WTC11 (cell line): ENCODE results near the gene BCS1L. TPM values are rescaled to one million over a fixed set of nuclear protein-coding genes. Genes with fewer than 3 reads are reported as not detected.

Source experiments
- ATAC-seq: fragments of 200-7000 bp; cut with Tn5 transposase; 2 replicates; pipeline ENCODE4 v1.10.0; 2021; ENCODE audit warnings: mild to moderate bottlenecking, moderate library complexity
- CTCF ChIA-PET: fragments of 300-600 bp; sonication (Branson Sonifier 250); formaldehyde crosslinking; loops from one replicate; lab custom pipeline; 2021; ENCODE audit warnings: antibody characterized with exemption; lab: Charles Lee
- POLR2A ChIA-PET: fragments of 350-600 bp; sonication (Branson Sonifier 250); formaldehyde crosslinking; loops from one replicate; lab custom pipeline; 2021; ENCODE audit warnings: antibody characterized with exemption; lab: Charles Lee
- DNase-seq: peaks from one replicate; pipeline ENCODE4 v3.0.0; 2021; ENCODE audit warnings: low spot score
- H3K27ac Mint-ChIP-seq: 2 replicates; pipeline ENCODE4 v1.8.0; 2021; ENCODE audit warnings: mixed read lengths
- H3K27me3 Mint-ChIP-seq: 2 replicates; pipeline ENCODE4 v1.8.0; 2021; ENCODE audit warnings: low read depth, mild to moderate bottlenecking, moderate library complexity, mixed read lengths
- H3K36me3 Mint-ChIP-seq: 2 replicates; pipeline ENCODE4 v1.8.0; 2021; ENCODE audit warnings: mixed read lengths
- H3K4me1 Mint-ChIP-seq: 2 replicates; pipeline ENCODE4 v1.8.0; 2022; ENCODE audit warnings: mixed read lengths
- H3K4me3 Mint-ChIP-seq: 2 replicates; pipeline ENCODE4 v1.8.0; 2021; ENCODE audit warnings: mild to moderate bottlenecking, moderate library complexity, mixed read lengths
- H3K9me3 Mint-ChIP-seq: 2 replicates; pipeline ENCODE4 v1.8.0; 2021; ENCODE audit warnings: mixed read lengths
- CREB1 ChIP-seq: sonication (generic); formaldehyde crosslinking; IDR thresholded peaks from 2 replicates; pipeline ENCODE4 v1.8.0; 2023; ENCODE audit warnings: mild to moderate bottlenecking, missing genetic modification reagents
- ETV6 ChIP-seq: sonication (generic); formaldehyde crosslinking; IDR thresholded peaks from 2 replicates; pipeline ENCODE4 v1.8.1; 2022; ENCODE audit warnings: mild to moderate bottlenecking, missing genetic modification reagents
- FOXK1 ChIP-seq: sonication (generic); formaldehyde crosslinking; IDR thresholded peaks from 2 replicates; pipeline ENCODE4 v1.8.0; 2022; ENCODE audit warnings: mild to moderate bottlenecking, moderate library complexity, missing genetic modification reagents
- GABPB1 ChIP-seq: sonication (generic); formaldehyde crosslinking; IDR thresholded peaks from 2 replicates; pipeline ENCODE4 v1.8.1; 2023; ENCODE audit warnings: mild to moderate bottlenecking, missing genetic modification reagents
- KAT7 ChIP-seq: sonication (generic); formaldehyde crosslinking; IDR thresholded peaks from 2 replicates; pipeline ENCODE4 v1.8.1; 2023; ENCODE audit warnings: missing genetic modification reagents, mild to moderate bottlenecking, borderline replicate concordance
- NFYB ChIP-seq: sonication (generic); formaldehyde crosslinking; conservative IDR thresholded peaks from 2 replicates; pipeline ENCODE4 v1.8.0; 2022; ENCODE audit warnings: low read depth, missing genetic modification reagents
- RELA ChIP-seq: sonication (generic); formaldehyde crosslinking; IDR thresholded peaks from 2 replicates; pipeline ENCODE4 v1.8.1; 2022; ENCODE audit warnings: missing genetic modification reagents, mild to moderate bottlenecking, borderline replicate concordance
- SMAD4 ChIP-seq: sonication (generic); formaldehyde crosslinking; IDR thresholded peaks from 2 replicates; pipeline ENCODE4 v1.8.0; 2022; ENCODE audit warnings: mild to moderate bottlenecking, missing genetic modification reagents
- ZNF138 ChIP-seq: sonication (generic); formaldehyde crosslinking; conservative IDR thresholded peaks from 2 replicates; pipeline ENCODE4 v1.8.1; 2022; ENCODE audit warnings: mild to moderate bottlenecking, moderate library complexity, missing genetic modification reagents
- ZNF317 ChIP-seq: sonication (generic); formaldehyde crosslinking; IDR thresholded peaks from 2 replicates; pipeline ENCODE4 v1.8.1; 2023; ENCODE audit warnings: low read depth, mild to moderate bottlenecking, moderate library complexity, missing genetic modification reagents, borderline replicate concordance
- ZNF416 ChIP-seq: fragments of 250-450 bp; sonication (Bioruptor Pico); IDR thresholded peaks from 2 replicates; pipeline ENCODE4 v1.9.0; 2021; ENCODE audit warnings: mild to moderate bottlenecking, inconsistent platforms
- ZNF423 ChIP-seq: fragments of 250-450 bp; sonication (Bioruptor Pico); IDR thresholded peaks from 2 replicates; pipeline ENCODE4 v2.1.2; 2022; ENCODE audit warnings: mild to moderate bottlenecking, moderate library complexity
- total RNA-seq: library from RNA; stranded (reverse); gene quantifications from 3 replicates; pipeline ENCODE4 v1.2.3, GENCODE V29; 2021
- TF ChIP-seq, protein P1 (sequence below): fragments of 200-600 bp; IDR thresholded peaks from 2 replicates; pipeline ENCODE4 v1.8.0; 2022; ENCODE audit warnings: antibody characterized with exemption
- TF ChIP-seq, protein P2 (sequence below): fragments of 250-450 bp; sonication (Bioruptor Pico); IDR thresholded peaks from 2 replicates; pipeline ENCODE4 v1.9.0; 2021; ENCODE audit warnings: mild to moderate bottlenecking
- TF ChIP-seq, protein P3 (sequence below): sonication (generic); formaldehyde crosslinking; IDR thresholded peaks from 2 replicates; pipeline ENCODE4 v1.8.1; 2022; ENCODE audit warnings: low read depth, mild to moderate bottlenecking, moderate library complexity, missing genetic modification reagents, borderline replicate concordance
- TF ChIP-seq, protein P4 (sequence below): fragments of 250-450 bp; sonication (Bioruptor Pico); IDR thresholded peaks from 2 replicates; pipeline ENCODE4 v1.8.0; 2021; ENCODE audit warnings: mild to moderate bottlenecking
- TF ChIP-seq, protein P5 (sequence below): sonication (generic); formaldehyde crosslinking; IDR thresholded peaks from 2 replicates; pipeline ENCODE4 v1.8.1; 2022; ENCODE audit warnings: mild to moderate bottlenecking, moderate library complexity, missing genetic modification reagents
- TF ChIP-seq, protein P6 (sequence below): sonication (generic); formaldehyde crosslinking; IDR thresholded peaks from 2 replicates; pipeline ENCODE4 v1.8.0; 2022; ENCODE audit warnings: mild to moderate bottlenecking, missing genetic modification reagents
- TF ChIP-seq, protein P7 (sequence below): sonication (generic); formaldehyde crosslinking; IDR thresholded peaks from 2 replicates; pipeline ENCODE4 v1.8.1; 2022; ENCODE audit warnings: low read depth, missing genetic modification reagents, borderline replicate concordance

The BCS1L gene
- total RNA-seq, 1 experiment from 2014 or later = 32.7 TPM

DNA sequence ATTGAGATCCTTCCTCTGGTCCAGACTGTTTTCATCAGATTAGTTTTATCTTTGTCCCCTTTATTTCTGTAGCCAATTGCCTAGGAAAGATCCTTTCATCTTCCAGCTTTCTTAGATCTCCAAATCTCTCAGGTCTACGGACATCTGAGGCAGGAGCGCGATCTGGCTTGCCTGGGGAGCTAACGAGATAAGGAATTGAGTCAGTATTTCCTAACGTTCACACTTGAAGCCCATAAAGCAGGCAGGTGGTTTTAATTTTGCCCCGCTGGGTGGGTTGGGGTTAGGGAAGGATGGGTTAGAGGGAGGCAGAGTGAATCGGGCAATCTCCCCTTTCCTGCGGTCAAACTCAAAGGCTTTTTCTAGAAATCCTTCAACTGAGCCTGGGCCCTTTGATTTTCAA lies 50.4 kb downstream of the BCS1L start:
- ChIA-PET POLR2A (interaction anchor here (0.6 to 1.0 kb wide), 3 partner anchors 51 to 495 kb away, joined by 3 to 7 read pairs (median 3); partner anchors contain the start of genes BCS1L and ZNF142), CTCF (interaction anchor here (0.6 to 2.4 kb wide), 28 partner anchors 10 to 291 kb away, joined by 3 to 30 read pairs (median 4); partner anchors contain the start of genes BCS1L, CYP27A1, RNF25 and STK36)
- peaks cover 4% of the 10 kb centered on the region for H3K9me3 Mint-ChIP-seq
- peaks cover 3% of the 10 kb centered on the region; the same call in 1 of the 2 replicates for H3K36me3 Mint-ChIP-seq
- H3K4me3 Mint-ChIP-seq = peak overlapping the region; percentile 98
- no peak for ATAC-seq
- H3K4me1 Mint-ChIP-seq = peaks cover 11% of the 10 kb centered on the region
- no peak overlapping the region for H3K27ac Mint-ChIP-seq
- H3K27me3 Mint-ChIP-seq = no peaks in the 10 kb centered on the region; the same call in 1 of the 2 replicates
- no peak for DNase-seq
- TF ChIP-seq SMAD4 (CRISPR knock-in tag) = no peak
- TF ChIP-seq, protein P1, sequence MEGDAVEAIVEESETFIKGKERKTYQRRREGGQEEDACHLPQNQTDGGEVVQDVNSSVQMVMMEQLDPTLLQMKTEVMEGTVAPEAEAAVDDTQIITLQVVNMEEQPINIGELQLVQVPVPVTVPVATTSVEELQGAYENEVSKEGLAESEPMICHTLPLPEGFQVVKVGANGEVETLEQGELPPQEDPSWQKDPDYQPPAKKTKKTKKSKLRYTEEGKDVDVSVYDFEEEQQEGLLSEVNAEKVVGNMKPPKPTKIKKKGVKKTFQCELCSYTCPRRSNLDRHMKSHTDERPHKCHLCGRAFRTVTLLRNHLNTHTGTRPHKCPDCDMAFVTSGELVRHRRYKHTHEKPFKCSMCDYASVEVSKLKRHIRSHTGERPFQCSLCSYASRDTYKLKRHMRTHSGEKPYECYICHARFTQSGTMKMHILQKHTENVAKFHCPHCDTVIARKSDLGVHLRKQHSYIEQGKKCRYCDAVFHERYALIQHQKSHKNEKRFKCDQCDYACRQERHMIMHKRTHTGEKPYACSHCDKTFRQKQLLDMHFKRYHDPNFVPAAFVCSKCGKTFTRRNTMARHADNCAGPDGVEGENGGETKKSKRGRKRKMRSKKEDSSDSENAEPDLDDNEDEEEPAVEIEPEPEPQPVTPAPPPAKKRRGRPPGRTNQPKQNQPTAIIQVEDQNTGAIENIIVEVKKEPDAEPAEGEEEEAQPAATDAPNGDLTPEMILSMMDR = no peak
- TF ChIP-seq ETV6 (CRISPR knock-in tag) = no peak
- TF ChIP-seq ZNF416 = no peak
- TF ChIP-seq ZNF317 = no peak
- no peak for TF ChIP-seq ZNF138
- TF ChIP-seq NFYB = no peak
- TF ChIP-seq, protein P2, sequence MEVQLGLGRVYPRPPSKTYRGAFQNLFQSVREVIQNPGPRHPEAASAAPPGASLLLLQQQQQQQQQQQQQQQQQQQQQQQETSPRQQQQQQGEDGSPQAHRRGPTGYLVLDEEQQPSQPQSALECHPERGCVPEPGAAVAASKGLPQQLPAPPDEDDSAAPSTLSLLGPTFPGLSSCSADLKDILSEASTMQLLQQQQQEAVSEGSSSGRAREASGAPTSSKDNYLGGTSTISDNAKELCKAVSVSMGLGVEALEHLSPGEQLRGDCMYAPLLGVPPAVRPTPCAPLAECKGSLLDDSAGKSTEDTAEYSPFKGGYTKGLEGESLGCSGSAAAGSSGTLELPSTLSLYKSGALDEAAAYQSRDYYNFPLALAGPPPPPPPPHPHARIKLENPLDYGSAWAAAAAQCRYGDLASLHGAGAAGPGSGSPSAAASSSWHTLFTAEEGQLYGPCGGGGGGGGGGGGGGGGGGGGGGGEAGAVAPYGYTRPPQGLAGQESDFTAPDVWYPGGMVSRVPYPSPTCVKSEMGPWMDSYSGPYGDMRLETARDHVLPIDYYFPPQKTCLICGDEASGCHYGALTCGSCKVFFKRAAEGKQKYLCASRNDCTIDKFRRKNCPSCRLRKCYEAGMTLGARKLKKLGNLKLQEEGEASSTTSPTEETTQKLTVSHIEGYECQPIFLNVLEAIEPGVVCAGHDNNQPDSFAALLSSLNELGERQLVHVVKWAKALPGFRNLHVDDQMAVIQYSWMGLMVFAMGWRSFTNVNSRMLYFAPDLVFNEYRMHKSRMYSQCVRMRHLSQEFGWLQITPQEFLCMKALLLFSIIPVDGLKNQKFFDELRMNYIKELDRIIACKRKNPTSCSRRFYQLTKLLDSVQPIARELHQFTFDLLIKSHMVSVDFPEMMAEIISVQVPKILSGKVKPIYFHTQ (CRISPR knock-in tag) = no peak
- TF ChIP-seq, protein P3, sequence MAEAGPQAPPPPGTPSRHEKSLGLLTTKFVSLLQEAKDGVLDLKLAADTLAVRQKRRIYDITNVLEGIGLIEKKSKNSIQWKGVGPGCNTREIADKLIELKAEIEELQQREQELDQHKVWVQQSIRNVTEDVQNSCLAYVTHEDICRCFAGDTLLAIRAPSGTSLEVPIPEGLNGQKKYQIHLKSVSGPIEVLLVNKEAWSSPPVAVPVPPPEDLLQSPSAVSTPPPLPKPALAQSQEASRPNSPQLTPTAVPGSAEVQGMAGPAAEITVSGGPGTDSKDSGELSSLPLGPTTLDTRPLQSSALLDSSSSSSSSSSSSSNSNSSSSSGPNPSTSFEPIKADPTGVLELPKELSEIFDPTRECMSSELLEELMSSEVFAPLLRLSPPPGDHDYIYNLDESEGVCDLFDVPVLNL = no peak
- TF ChIP-seq CREB1 (CRISPR knock-in tag) = no peak
- no peak for TF ChIP-seq RELA (CRISPR knock-in tag)
- no peak for TF ChIP-seq ZNF423 (CRISPR knock-in tag)
- TF ChIP-seq GABPB1 = no peak
- TF ChIP-seq, protein P4, sequence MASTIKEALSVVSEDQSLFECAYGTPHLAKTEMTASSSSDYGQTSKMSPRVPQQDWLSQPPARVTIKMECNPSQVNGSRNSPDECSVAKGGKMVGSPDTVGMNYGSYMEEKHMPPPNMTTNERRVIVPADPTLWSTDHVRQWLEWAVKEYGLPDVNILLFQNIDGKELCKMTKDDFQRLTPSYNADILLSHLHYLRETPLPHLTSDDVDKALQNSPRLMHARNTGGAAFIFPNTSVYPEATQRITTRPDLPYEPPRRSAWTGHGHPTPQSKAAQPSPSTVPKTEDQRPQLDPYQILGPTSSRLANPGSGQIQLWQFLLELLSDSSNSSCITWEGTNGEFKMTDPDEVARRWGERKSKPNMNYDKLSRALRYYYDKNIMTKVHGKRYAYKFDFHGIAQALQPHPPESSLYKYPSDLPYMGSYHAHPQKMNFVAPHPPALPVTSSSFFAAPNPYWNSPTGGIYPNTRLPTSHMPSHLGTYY (CRISPR knock-in tag) = no peak
- TF ChIP-seq KAT7 (CRISPR knock-in tag) = no peak
- TF ChIP-seq FOXK1 = no peak
- TF ChIP-seq, all 79 proteins: peak for 0

DNA sequence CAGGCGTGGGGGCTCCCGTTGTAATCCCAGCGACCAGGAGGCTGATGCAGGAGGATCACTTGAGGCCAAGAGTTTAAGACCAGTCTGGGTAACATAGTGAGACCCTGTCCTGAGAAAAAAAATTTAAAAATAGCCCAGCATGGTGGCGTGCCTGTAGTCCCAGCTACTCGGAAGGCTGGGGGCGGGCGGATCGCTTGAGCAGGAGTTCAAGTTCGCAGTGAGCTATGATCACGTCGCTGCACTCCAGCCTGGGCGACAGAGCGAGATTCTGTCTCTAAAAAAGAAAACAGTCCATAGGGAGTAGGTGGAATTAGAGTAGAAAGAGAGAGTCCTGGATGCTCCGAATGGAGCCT lies 50.8 kb downstream of the BCS1L start:
- DNase-seq = no peak
- no peak overlapping the region for H3K27ac Mint-ChIP-seq
- ATAC-seq = peak; percentile 10
- peak overlapping the region; percentile 98 for H3K4me3 Mint-ChIP-seq
- peaks cover 11% of the 10 kb centered on the region for H3K4me1 Mint-ChIP-seq
- H3K9me3 Mint-ChIP-seq = peaks cover 4% of the 10 kb centered on the region
- peaks cover 7% of the 10 kb centered on the region for H3K36me3 Mint-ChIP-seq
- no peaks in the 10 kb centered on the region; the same call in 1 of the 2 replicates for H3K27me3 Mint-ChIP-seq
- ChIA-PET CTCF (interaction anchor here (0.6 to 2.4 kb wide), 28 partner anchors 11 to 291 kb away, joined by 3 to 30 read pairs (median 4); partner anchors contain the start of genes BCS1L, CYP27A1, RNF25 and STK36), POLR2A (interaction anchor here (0.6 to 1.0 kb wide), 3 partner anchors 51 to 494 kb away, joined by 3 to 7 read pairs (median 3); partner anchors contain the start of genes BCS1L and ZNF142)
- TF ChIP-seq, protein P5, sequence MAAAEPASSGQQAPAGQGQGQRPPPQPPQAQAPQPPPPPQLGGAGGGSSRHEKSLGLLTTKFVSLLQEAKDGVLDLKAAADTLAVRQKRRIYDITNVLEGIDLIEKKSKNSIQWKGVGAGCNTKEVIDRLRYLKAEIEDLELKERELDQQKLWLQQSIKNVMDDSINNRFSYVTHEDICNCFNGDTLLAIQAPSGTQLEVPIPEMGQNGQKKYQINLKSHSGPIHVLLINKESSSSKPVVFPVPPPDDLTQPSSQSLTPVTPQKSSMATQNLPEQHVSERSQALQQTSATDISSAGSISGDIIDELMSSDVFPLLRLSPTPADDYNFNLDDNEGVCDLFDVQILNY (CRISPR knock-in tag) = no peak
- TF ChIP-seq, protein P6, sequence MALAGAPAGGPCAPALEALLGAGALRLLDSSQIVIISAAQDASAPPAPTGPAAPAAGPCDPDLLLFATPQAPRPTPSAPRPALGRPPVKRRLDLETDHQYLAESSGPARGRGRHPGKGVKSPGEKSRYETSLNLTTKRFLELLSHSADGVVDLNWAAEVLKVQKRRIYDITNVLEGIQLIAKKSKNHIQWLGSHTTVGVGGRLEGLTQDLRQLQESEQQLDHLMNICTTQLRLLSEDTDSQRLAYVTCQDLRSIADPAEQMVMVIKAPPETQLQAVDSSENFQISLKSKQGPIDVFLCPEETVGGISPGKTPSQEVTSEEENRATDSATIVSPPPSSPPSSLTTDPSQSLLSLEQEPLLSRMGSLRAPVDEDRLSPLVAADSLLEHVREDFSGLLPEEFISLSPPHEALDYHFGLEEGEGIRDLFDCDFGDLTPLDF (CRISPR knock-in tag) = no peak
- TF ChIP-seq SMAD4 (CRISPR knock-in tag) = no peak
- TF ChIP-seq, protein P1 = no peak
- TF ChIP-seq, protein P7, sequence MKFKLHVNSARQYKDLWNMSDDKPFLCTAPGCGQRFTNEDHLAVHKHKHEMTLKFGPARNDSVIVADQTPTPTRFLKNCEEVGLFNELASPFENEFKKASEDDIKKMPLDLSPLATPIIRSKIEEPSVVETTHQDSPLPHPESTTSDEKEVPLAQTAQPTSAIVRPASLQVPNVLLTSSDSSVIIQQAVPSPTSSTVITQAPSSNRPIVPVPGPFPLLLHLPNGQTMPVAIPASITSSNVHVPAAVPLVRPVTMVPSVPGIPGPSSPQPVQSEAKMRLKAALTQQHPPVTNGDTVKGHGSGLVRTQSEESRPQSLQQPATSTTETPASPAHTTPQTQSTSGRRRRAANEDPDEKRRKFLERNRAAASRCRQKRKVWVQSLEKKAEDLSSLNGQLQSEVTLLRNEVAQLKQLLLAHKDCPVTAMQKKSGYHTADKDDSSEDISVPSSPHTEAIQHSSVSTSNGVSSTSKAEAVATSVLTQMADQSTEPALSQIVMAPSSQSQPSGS (CRISPR knock-in tag) = no peak
- TF ChIP-seq, protein P3 = no peak
- TF ChIP-seq ZNF416 = no peak
